Stimulated activated naive B cell treated with anti-CD40 and anti-IgM and Interleukin-4, amounts not matched to agents 10 μg/mL and 1 μg/mL and 100 μg/mL, for 72 hours (primary cell): ENCODE data around the gene RALGAPA2.
A peak's percentile ranks its signal among the peaks of the same experiment; 100 is the strongest.

Experiments
- ATAC-seq, 2 donors: fragments of 150-1000 bp; cut with Tn5 transposase; replicated peaks; 2 replicates each; pipeline ENCODE4 v1.10.0; 2021; ENCODE audit warnings: moderate library complexity in 1 of 2
- DNase-seq: peaks from one replicate; pipeline ENCODE4 v3.0.0; 2021
- H3K27ac Mint-ChIP-seq: one replicate; pipeline ENCODE4 v1.8.0; 2022; ENCODE audit warnings: mild to moderate bottlenecking, mixed read lengths
- H3K27me3 Mint-ChIP-seq, 2 donors: one replicate each; pipeline ENCODE4 v1.8.0; 2022; ENCODE audit warnings: mixed read lengths in 2 of 2
- H3K36me3 Mint-ChIP-seq, 2 donors: one replicate each; pipeline ENCODE4 v1.8.0; 2022; ENCODE audit warnings: mixed read lengths in 2 of 2, mild to moderate bottlenecking in 1 of 2
- H3K4me1 Mint-ChIP-seq, 2 donors: one replicate each; pipeline ENCODE4 v1.8.0; 2022; ENCODE audit warnings: mixed read lengths in 2 of 2, mild to moderate bottlenecking in 1 of 2
- H3K4me3 Mint-ChIP-seq, 2 donors: one replicate each; pipeline ENCODE4 v1.8.0; 2022; ENCODE audit warnings: mild to moderate bottlenecking in 2 of 2, mixed read lengths in 2 of 2, moderate library complexity in 1 of 2
- H3K9me3 Mint-ChIP-seq, 2 donors: one replicate each; pipeline ENCODE4 v1.8.0; 2022; ENCODE audit warnings: mixed read lengths in 2 of 2, mild to moderate bottlenecking in 1 of 2

Gene RALGAPA2

DNA sequence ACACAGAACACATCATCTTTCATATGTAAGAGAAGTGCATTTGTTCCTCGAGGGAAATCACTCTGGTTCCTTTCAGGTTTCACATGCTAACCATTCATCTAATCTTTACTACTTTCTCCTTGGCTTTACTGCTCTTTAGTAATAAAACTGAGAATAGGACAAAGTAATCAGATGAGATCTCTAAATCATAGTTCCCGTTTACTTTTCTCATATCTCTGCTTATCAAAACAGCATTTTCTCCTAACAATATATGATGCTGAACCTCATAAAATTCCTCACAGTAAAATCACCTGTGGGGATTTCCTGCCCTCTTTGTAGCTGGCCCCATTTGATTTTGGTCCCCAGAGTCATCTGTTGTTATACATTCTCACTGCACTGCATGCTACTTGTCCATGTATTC, 100.2 kb downstream of the RALGAPA2 start:
- Mint-ChIP-seq H3K27ac (no peak overlapping the region), H3K4me3 (no peak overlapping the region), H3K4me1 (peaks cover 6% of the 10 kb centered on the region in 2 donors), H3K27me3 (no peaks in the 10 kb centered on the region), H3K36me3 (peaks cover 25 to 35% of the 10 kb centered on the region in 2 donors), H3K9me3 (no peaks in the 10 kb centered on the region)
- ATAC-seq (no peak), DNase-seq (no peak)

DNA sequence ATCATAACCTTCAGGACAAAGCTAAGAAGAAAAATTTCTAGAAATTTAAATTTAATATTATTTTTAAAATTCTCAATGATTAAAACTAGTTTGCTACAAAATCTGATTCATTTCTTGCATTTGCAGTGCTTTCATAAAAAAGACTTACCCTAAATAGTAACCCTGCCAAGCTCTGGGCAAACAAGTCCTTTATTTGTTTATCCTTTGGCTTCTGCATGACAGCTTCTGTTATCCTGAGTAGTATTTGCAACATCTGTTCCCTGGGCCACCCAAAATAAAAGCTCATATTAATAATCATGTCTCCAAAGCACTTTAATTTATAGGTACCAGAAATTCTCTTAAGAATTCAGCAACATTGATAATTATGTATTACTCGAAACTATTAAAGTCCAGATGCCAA, 101.3 kb downstream of the RALGAPA2 start:
- peaks cover 25 to 38% of the 10 kb centered on the region in 2 donors for H3K36me3 Mint-ChIP-seq
- DNase-seq (no peak), ATAC-seq (no peak)
- no peak overlapping the region for H3K4me3 Mint-ChIP-seq
- peaks cover 6% of the 10 kb centered on the region in 2 donors for H3K4me1 Mint-ChIP-seq
- no peaks in the 10 kb centered on the region for H3K27me3 Mint-ChIP-seq
- H3K27ac Mint-ChIP-seq, result no peak overlapping the region
- no peaks in the 10 kb centered on the region for H3K9me3 Mint-ChIP-seq

DNA sequence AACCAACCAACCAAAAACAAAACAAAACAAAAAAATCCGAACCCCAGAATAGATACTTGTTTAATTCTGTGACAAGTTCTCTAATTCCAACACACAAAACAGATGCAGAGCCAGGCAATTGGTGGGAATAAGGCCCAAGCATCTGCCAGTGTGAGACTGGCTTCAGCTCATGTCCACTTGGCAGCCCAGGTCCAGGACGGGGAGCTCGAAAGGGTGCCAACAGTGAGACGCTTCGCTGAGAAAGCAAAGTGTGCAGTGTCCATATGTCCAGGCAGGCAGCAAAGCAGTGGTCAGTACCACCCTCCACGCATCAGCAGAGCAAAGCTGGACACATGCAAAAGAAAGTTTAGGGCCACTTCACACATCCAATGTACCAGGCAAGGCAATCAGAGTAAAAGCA, 102.9 kb downstream of the RALGAPA2 start:
- Mint-ChIP-seq H3K4me3 (no peak overlapping the region), H3K27ac (no peak overlapping the region), H3K4me1 (peaks cover under 1 to 7% of the 10 kb centered on the region in 2 donors), H3K9me3 (no peaks in the 10 kb centered on the region), H3K27me3 (no peaks in the 10 kb centered on the region), H3K36me3 (peaks cover 29 to 44% of the 10 kb centered on the region in 2 donors)
- ATAC-seq (no peak), DNase-seq (no peak)

DNA sequence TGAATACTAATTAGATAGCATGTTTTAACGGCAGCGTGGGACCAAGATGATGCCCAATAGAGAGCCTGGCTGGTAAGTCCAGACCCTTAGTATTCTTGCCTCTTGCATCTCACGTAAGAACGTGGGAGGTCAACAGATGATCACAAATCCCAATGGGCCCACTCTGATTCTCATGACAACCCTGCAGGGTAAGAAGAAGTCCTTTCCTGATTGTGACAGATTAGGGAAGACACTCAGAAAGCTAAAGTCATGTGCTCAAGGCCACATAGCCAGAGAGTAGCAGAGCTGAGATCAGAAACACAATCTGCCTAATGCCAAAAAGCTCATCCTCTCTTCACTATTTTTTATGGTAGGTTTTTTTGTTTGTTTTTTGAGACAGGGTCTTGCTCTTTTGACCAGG, 103.8 kb downstream of the RALGAPA2 start:
- DNase-seq (no peak), ATAC-seq (no peak)
- H3K4me3 Mint-ChIP-seq, result no peak overlapping the region
- H3K36me3 Mint-ChIP-seq, result peaks cover 32 to 44% of the 10 kb centered on the region in 2 donors
- peaks cover 6 to 10% of the 10 kb centered on the region in 2 donors for H3K4me1 Mint-ChIP-seq
- no peaks in the 10 kb centered on the region for H3K27me3 Mint-ChIP-seq
- H3K27ac Mint-ChIP-seq, result no peak overlapping the region
- H3K9me3 Mint-ChIP-seq, result no peaks in the 10 kb centered on the region

DNA sequence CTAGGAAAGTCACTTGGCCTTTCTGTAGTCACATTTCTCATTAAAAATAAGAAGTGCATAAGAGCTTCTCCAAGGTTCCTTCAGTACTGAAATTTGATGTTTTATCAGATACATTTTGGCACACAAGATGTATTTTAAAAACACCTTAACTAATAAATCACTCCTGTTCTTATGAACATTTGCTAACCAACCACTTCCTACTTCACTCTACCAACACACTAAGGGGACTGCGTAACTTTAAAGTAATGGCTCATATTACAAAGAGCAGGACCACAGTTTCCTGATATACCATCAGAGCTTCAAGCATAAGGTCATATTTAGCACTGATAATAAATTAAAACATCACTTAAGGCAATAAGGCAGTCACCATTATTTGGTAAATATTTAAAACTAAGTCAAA, 104.4 kb downstream of the RALGAPA2 start:
- peaks cover 32 to 41% of the 10 kb centered on the region in 2 donors for H3K36me3 Mint-ChIP-seq
- H3K9me3 Mint-ChIP-seq, result no peaks in the 10 kb centered on the region
- H3K27me3 Mint-ChIP-seq, result no peaks in the 10 kb centered on the region
- ATAC-seq (no peak), DNase-seq (no peak)
- H3K4me1 Mint-ChIP-seq, result peaks cover 11 to 14% of the 10 kb centered on the region in 2 donors
- no peak overlapping the region for H3K27ac Mint-ChIP-seq
- no peak overlapping the region for H3K4me3 Mint-ChIP-seq

DNA sequence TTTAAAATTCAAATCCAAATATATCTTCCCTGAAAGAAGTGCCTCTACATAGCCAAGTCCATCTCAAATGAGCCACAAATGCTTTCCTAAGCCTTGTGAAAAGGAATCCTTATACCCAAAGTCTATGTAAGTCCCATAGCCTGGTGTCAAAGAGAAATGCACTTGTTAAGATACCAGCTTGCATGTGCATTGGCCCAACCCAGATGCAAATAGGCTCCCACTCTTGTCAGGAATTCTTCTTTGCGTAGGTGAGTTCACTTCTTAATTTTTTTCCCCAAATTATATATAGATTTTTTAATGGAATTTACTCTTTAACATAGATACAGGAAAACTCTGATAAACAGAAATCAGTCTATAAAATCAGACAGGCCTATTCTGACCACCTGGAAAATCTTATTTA, 105.6 kb downstream of the RALGAPA2 start:
- H3K27me3 Mint-ChIP-seq, result no peaks in the 10 kb centered on the region
- ATAC-seq (no peak), DNase-seq (no peak)
- peaks cover 11 to 14% of the 10 kb centered on the region in 2 donors for H3K4me1 Mint-ChIP-seq
- H3K9me3 Mint-ChIP-seq, result no peaks in the 10 kb centered on the region
- peaks cover 34 to 41% of the 10 kb centered on the region in 2 donors for H3K36me3 Mint-ChIP-seq
- no peak overlapping the region for H3K4me3 Mint-ChIP-seq
- H3K27ac Mint-ChIP-seq, result no peak overlapping the region

DNA sequence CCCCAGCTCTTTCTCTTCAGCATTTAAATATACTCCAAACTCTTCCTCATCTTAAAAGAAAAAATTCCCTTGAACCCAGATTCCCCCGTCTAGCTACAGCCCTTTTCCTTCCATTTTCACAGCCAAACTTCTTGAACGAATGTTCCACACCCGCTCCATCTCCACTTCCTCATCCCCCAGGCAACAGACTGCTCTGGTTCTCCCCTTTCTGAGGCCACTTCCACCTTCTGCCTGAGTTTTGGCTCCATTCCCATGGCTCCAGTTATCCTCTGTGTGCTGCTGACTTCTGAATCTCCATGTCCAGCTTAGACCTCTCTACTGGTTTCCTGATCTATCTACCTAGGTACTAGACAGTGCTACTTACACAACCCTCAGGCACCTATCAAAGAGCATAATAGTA, 106.4 kb downstream of the RALGAPA2 start:
- H3K9me3 Mint-ChIP-seq, result no peaks in the 10 kb centered on the region
- ATAC-seq, result no peak
- H3K4me3 Mint-ChIP-seq, result no peak overlapping the region
- no peaks in the 10 kb centered on the region for H3K27me3 Mint-ChIP-seq
- DNase-seq, result no peak
- peaks cover 11 to 14% of the 10 kb centered on the region in 2 donors for H3K4me1 Mint-ChIP-seq
- H3K27ac Mint-ChIP-seq, result no peak overlapping the region
- H3K36me3 Mint-ChIP-seq, result peaks cover 30 to 36% of the 10 kb centered on the region in 2 donors

DNA sequence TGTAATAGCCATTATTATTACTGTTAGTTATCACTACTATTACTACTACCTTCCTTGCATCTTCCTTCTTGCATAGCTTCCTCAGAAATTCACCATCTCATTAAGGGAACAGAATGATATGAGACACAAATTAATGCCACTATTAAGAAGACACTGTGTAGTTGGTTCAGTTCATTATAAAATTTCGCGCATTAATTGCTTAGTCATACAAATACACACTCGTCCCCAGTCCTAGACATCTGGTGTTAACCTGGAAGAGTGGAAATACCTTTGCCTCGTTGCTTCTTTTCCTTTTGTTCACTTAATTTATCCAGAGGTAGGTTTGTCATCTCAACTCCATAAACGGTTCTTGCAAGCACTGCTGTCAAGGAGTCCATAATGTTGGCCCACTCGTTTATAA, 107.5 kb downstream of the RALGAPA2 start:
- H3K4me3 Mint-ChIP-seq, result no peak overlapping the region
- peaks cover 28 to 36% of the 10 kb centered on the region in 2 donors for H3K36me3 Mint-ChIP-seq
- H3K27ac Mint-ChIP-seq, result no peak overlapping the region
- DNase-seq, result no peak
- no peaks in the 10 kb centered on the region for H3K9me3 Mint-ChIP-seq
- ATAC-seq, result no peak
- H3K4me1 Mint-ChIP-seq, result peaks cover 10 to 11% of the 10 kb centered on the region in 2 donors
- H3K27me3 Mint-ChIP-seq, result no peaks in the 10 kb centered on the region

DNA sequence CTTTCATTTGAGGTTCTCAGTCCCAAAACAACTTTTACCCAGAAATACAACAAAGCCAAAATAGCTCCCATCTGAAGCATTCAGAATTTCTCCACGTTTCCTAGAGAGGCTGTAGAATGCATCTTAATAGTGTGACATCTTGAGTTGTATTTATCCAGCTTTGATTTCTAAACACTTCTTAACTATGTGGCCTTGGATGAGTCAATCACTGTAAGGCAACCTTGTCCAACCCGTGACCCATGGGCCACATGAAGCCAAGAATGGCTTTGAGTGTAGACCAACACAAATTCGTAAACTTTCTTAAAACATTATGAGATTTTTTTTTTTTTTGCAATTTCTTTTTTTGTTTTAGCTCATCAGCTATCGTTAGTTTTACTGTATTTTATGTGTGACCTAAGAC, 108.1 kb downstream of the RALGAPA2 start:
- Mint-ChIP-seq H3K27me3 (no peaks in the 10 kb centered on the region), H3K4me1 (peaks cover 10 to 11% of the 10 kb centered on the region in 2 donors), H3K36me3 (peaks cover 25 to 32% of the 10 kb centered on the region in 2 donors)

DNA sequence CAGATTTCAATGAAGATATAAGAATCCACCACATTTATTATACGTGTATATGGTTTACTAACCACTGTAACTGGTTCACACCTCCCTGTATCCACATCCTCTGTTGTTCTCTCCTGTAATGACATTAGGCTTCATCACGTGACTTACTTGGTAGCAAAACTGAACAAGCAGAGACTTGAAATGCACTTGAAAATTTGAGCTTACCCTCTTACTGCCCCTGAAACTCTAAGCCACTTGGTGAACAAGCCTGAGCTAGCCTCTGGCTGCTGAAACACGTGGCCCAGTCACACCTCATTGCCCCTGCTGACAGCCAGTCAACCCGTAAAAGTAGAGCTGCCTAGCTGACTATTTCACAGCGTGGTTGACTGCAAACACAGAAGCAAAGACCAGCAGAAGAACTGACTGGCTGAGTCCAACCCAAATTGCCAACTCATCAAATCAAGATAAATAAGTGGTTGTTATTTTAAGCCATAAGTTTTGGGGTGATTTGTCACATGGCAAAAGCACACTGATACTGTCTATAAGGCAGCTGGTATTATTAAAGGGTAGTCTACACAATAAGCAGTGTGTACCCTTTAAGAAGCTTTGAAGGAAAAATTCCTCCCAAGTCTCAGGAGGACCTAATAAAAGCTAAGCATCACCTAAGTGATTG, 109.0 kb downstream of the RALGAPA2 start:
- Mint-ChIP-seq H3K4me3 (no peak overlapping the region), H3K27me3 (no peaks in the 10 kb centered on the region), H3K27ac (no peak overlapping the region), H3K36me3 (peaks cover 24 to 31% of the 10 kb centered on the region in 2 donors), H3K4me1 (peaks cover 10 to 11% of the 10 kb centered on the region in 2 donors), H3K9me3 (no peaks in the 10 kb centered on the region)
- ATAC-seq (peak; percentile 69 to 86), DNase-seq (peak; percentile 17)

More for the DNA sequence above, 108.1 kb downstream of the RALGAPA2 start:
- H3K4me3 Mint-ChIP-seq, result no peak overlapping the region
- DNase-seq (no peak), ATAC-seq (no peak)
- H3K27ac Mint-ChIP-seq, result no peak overlapping the region
- H3K9me3 Mint-ChIP-seq, result no peaks in the 10 kb centered on the region

DNA sequence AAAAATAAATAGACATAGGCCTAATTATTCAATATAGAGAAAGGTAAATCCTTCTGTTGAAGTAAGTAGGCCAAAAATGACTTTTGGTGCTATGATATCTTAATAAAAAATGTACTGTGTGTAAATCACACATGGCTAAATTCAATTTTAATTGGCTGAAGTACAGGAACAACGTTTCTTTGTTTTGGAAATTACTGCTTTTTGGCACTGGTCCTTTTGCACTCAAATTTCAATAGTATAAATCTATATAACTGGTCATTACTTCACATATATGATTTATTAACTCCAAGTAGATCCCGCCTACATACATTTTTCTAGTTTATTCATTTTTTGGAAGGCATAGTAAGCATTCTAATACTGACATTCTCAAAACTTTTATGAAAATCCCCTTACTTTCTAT, 114.5 kb downstream of the RALGAPA2 start:
- ATAC-seq (no peak), DNase-seq (no peak)
- no peak overlapping the region for H3K27ac Mint-ChIP-seq
- no peaks in the 10 kb centered on the region for H3K27me3 Mint-ChIP-seq
- H3K4me3 Mint-ChIP-seq, result no peak overlapping the region
- no peaks in the 10 kb centered on the region for H3K4me1 Mint-ChIP-seq
- peaks cover 16 to 20% of the 10 kb centered on the region in 2 donors for H3K36me3 Mint-ChIP-seq
- no peaks in the 10 kb centered on the region for H3K9me3 Mint-ChIP-seq

DNA sequence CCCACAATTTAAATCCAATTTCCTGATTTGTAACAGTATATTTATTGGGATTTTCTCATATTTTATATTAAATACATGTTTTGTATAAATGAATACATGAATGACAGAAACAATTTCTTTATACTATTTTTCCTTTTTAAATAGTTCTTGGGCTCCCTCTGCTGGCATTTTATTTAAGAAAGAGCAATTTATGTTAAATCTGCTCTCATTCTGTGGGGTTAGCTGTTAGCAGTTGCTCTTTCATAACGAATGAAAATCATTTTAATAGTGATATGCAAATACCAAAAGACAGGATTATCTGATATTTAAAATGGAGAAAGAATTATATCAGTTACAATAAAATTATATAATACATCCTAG, 118.3 kb downstream of the RALGAPA2 start:
- Mint-ChIP-seq H3K27me3 (no peaks in the 10 kb centered on the region), H3K4me1 (no peaks in the 10 kb centered on the region), H3K4me3 (no peak overlapping the region), H3K9me3 (no peaks in the 10 kb centered on the region), H3K36me3 (peaks cover 19 to 21% of the 10 kb centered on the region in 2 donors), H3K27ac (no peak overlapping the region)
- no peak for ATAC-seq
- no peak for DNase-seq

DNA sequence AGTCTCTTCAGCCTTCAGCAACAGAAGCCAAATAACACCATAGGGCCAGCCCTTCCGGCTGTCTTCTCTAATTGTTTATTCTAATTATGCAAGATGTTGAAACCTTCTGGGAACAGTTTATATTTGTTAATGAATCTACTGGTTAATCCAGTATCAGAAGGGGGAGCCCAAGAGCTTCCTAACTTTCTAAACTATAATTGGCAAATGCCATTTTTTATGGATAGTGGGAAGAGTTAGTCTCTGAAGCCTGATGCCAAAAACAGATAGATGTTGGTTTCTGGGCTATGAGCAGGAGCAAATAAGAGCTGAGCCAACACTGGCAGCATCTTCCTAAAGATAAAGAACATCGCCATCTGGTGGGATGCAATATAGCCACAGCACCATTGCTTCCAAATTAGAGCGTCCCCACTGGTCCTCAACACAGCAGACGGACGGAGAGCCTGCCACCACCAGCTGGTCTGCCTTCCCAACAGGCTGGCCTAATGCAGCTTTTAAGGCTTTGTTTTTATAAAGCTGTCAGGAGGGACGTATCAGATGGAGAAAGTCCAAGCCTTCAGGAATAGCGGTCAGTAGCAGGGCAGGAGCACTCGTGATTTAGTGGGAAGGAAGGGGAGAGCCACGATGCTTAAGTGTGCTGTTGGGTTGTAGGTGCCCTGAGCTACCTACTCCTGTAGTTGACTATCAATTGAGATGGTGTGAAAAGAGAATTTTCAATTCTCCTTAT, 118.8 kb downstream of the RALGAPA2 start:
- peak; percentile 4 for DNase-seq
- H3K4me3 Mint-ChIP-seq, result no peak overlapping the region
- ATAC-seq, result peak; percentile 64 to 66
- H3K9me3 Mint-ChIP-seq, result no peaks in the 10 kb centered on the region
- no peaks in the 10 kb centered on the region for H3K4me1 Mint-ChIP-seq
- H3K27ac Mint-ChIP-seq, result no peak overlapping the region
- H3K27me3 Mint-ChIP-seq, result no peaks in the 10 kb centered on the region
- H3K36me3 Mint-ChIP-seq, result peaks cover 19 to 23% of the 10 kb centered on the region in 2 donors

DNA sequence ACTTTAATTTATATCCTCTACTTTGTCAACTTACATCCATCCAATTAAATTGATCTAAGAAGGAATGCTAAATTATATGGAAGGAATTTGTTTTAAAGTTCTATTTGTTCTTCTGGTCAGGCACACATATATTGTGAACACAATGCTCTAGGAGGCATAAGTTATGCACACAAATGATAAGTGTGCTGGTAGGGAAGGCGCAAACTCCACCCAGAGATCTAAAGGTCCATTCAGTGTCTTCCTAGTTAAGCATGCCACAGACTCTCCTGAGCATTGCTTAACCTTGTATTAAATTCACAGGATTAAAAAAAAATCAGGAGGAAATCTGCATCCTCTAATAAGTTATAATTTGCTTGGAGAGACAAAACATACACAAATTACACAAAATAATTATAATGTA, 127.3 kb downstream of the RALGAPA2 start:
- peaks cover 38 to 59% of the 10 kb centered on the region in 2 donors for H3K36me3 Mint-ChIP-seq
- H3K27ac Mint-ChIP-seq, result no peak overlapping the region
- H3K27me3 Mint-ChIP-seq, result no peaks in the 10 kb centered on the region
- H3K4me1 Mint-ChIP-seq, result peaks cover 0 to 2% of the 10 kb centered on the region in 2 donors
- no peak overlapping the region for H3K4me3 Mint-ChIP-seq
- ATAC-seq (no peak), DNase-seq (no peak)
- H3K9me3 Mint-ChIP-seq, result no peaks in the 10 kb centered on the region

DNA sequence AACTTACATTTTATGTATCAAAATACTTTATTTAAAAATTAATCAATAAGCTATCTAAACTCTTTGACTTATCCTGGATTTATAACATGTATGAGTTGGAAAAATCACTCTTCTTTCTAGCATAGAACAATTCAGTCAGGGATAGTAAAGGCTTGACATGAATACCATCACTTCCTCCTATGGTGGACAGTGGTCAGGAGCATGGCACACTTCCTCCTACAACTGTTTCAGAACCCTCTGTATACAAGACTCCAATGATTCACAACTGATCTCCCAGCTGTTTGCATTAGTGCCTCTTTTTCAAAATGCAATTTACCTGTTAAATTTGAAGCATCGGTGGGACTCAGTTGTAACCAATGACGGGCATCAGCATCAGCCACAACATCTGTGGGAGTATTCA, 129.7 kb downstream of the RALGAPA2 start:
- ATAC-seq (peak; percentile 66 to 73), DNase-seq (no peak)
- peaks cover 32 to 48% of the 10 kb centered on the region in 2 donors for H3K36me3 Mint-ChIP-seq
- H3K4me1 Mint-ChIP-seq, result peaks cover 0 to 2% of the 10 kb centered on the region in 2 donors
- H3K4me3 Mint-ChIP-seq, result no peak overlapping the region
- H3K9me3 Mint-ChIP-seq, result no peaks in the 10 kb centered on the region
- no peak overlapping the region for H3K27ac Mint-ChIP-seq
- no peaks in the 10 kb centered on the region for H3K27me3 Mint-ChIP-seq
